Neural cell (in vitro differentiated cells): ENCODE measurements around the gene OAS3.

ENCODE experiments used
- CTCF ChIP-seq: fragments of 450-650 bp; IDR thresholded peaks from 2 replicates; pipeline ENCODE4 v1.5.1; 2014; ENCODE audit warnings: antibody characterized with exemption, mild to moderate bottlenecking, moderate library complexity; ENCODE audit not compliant: poor library complexity, severe bottlenecking
- EP300 ChIP-seq: fragments of 450-650 bp; conservative IDR thresholded peaks from 2 replicates; pipeline ENCODE4 v1.6.1; 2014; ENCODE audit warnings: antibody characterized with exemption, mild to moderate bottlenecking, moderate library complexity; ENCODE audit not compliant: poor library complexity, severe bottlenecking
- EZH2 ChIP-seq: fragments of 200-600, 300-800 bp; shearing (Covaris generic), sonication (generic); IDR thresholded peaks from 2 replicates; pipeline ENCODE4 v1.6.1; 2014; ENCODE audit warnings: antibody characterized with exemption, low read length, borderline replicate concordance, mild to moderate bottlenecking; ENCODE audit not compliant: insufficient read depth, poor library complexity, severe bottlenecking
- MXI1 ChIP-seq: fragments of 450-650 bp; conservative IDR thresholded peaks from 2 replicates; pipeline ENCODE4 v1.6.1; 2014; ENCODE audit warnings: antibody characterized with exemption, mild to moderate bottlenecking; ENCODE audit not compliant: poor library complexity, severe bottlenecking
- POLR2AphosphoS5 ChIP-seq: IDR thresholded peaks from 2 replicates; pipeline ENCODE4 v1.6.1; 2012
- RAD21 ChIP-seq: fragments of 450-650 bp; conservative IDR thresholded peaks from 2 replicates; pipeline ENCODE4 v1.6.1; 2014; ENCODE audit warnings: antibody characterized with exemption, mild to moderate bottlenecking, moderate library complexity
- REST ChIP-seq: IDR thresholded peaks from 2 replicates; pipeline ENCODE4 v1.6.1; 2012; ENCODE audit warnings: borderline replicate concordance
- SMC3 ChIP-seq: fragments of 450-650 bp; conservative IDR thresholded peaks from 2 replicates; pipeline ENCODE4 v1.6.1; 2014; ENCODE audit warnings: antibody characterized with exemption, mild to moderate bottlenecking, moderate library complexity; ENCODE audit not compliant: poor library complexity
- TAF1 ChIP-seq: IDR thresholded peaks from 2 replicates; pipeline ENCODE4 v1.6.1; 2012; ENCODE audit warnings: low read depth

- TF ChIP-seq EZH2 (no peak), CTCF (no peak), SMC3 (no peak), POLR2AphosphoS5 (no peak), TAF1 (no peak), MXI1 (no peak), EP300 (no peak), REST (no peak), RAD21 (no peak)
These were observed 9.5 kb downstream of the OAS3 start for GRCh38 chr12:112947761-112948160.
